Measurements from ENCODE around the gene SGSH.
"Not testable (repeated sequence)": the region's sequence is repeated elsewhere in the genome, so short reads cannot be mapped to it uniquely, and the experiment has no call there.

Gene SGSH

GRCh38 chr17:80204626-80205468 lies 15.3 kb downstream of the SGSH start:
- no peak overlapping the region for H3K4me3 ChIP-seq
- TF ChIP-seq CTCF (IDR thresholded peaks at IDR 0.05), result no peak
- H3K27ac ChIP-seq, result no peak overlapping the region
- intact Hi-C loops (cut with DNase I; ENCODE audit: low total_unique reads), result no loop called here
- peaks cover 0 to 57% (median 5%) of the 10 kb centered on the region in 3 donors for H3K36me3 ChIP-seq
- no peak for DNase-seq
- no peaks in the 10 kb centered on the region for H3K9me3 ChIP-seq
- peaks cover 0 to 20% of the 10 kb centered on the region in 2 donors for H3K27me3 ChIP-seq
- H3K4me1 ChIP-seq, result no peaks in the 10 kb centered on the region

- intact Hi-C loops (cut with DNase I; ENCODE audit: low total_unique reads), result no loop called here
- Histone ChIP-seq H3K4me3 (no peak overlapping the region), H3K9me3 (no peaks in the 10 kb centered on the region), H3K4me1 (no peaks in the 10 kb centered on the region), H3K27ac (no peak overlapping the region), H3K36me3 (peaks cover 0 to 44% (median 0%) of the 10 kb centered on the region in 3 donors), H3K27me3 (peaks cover 0 to 22% of the 10 kb centered on the region in 2 donors)
- DNase-seq, result no peak
- TF ChIP-seq CTCF (IDR thresholded peaks at IDR 0.05), result no peak
Measured at GRCh38 chr17:80203471-80203963, 16.6 kb downstream of the SGSH start.

- no peaks in the 10 kb centered on the region for H3K4me1 ChIP-seq
- intact Hi-C loops (cut with DNase I; ENCODE audit: low total_unique reads), result no loop called here
- DNase-seq, result no peak
- H3K27me3 ChIP-seq, result peaks cover 0 to 29% of the 10 kb centered on the region in 2 donors
- H3K9me3 ChIP-seq, result no peaks in the 10 kb centered on the region
- peaks cover 0 to 30% (median 0%) of the 10 kb centered on the region in 3 donors for H3K36me3 ChIP-seq
- no peak overlapping the region for H3K27ac ChIP-seq
- H3K4me3 ChIP-seq, result no peak overlapping the region
- TF ChIP-seq CTCF (IDR thresholded peaks at IDR 0.05), result no peak
Measured at GRCh38 chr17:80202197-80202596, 17.9 kb downstream of the SGSH start.

GRCh38 chr17:80201446-80201845 lies 18.7 kb downstream of the SGSH start:
- Histone ChIP-seq H3K9me3 (no peaks in the 10 kb centered on the region), H3K36me3 (peaks cover 0 to 26% (median 0%) of the 10 kb centered on the region in 3 donors), H3K27me3 (peaks cover 0 to 29% of the 10 kb centered on the region in 2 donors), H3K27ac (no peak overlapping the region), H3K4me1 (no peaks in the 10 kb centered on the region), H3K4me3 (no peak overlapping the region)
- DNase-seq, result no peak
- intact Hi-C loops (cut with DNase I; ENCODE audit: low total_unique reads), result no loop called here
- no peak for TF ChIP-seq CTCF (IDR thresholded peaks at IDR 0.05)

GRCh38 chr17:80199295-80199694 lies 20.8 kb downstream of the SGSH start:
- H3K4me3 ChIP-seq, H3K4me1 ChIP-seq, H3K9me3 ChIP-seq, H3K27ac ChIP-seq, DNase-seq: not testable (repeated sequence)
- H3K27me3 ChIP-seq, result peaks cover 0 to 46% of the 10 kb centered on the region in 2 donors
- intact Hi-C loops (cut with DNase I; ENCODE audit: low total_unique reads), result loop anchor here (10.0 kb wide), 1 partner anchor 166 kb away; no protein-coding TSS in a partner anchor
- peaks cover 0 to 10% (median 0%) of the 10 kb centered on the region in 3 donors for H3K36me3 ChIP-seq

GRCh38 chr17:80198144-80198661 lies 21.9 kb downstream of the SGSH start:
- no peaks in the 10 kb centered on the region for H3K4me1 ChIP-seq
- H3K4me3 ChIP-seq, result no peak overlapping the region
- H3K27ac ChIP-seq, result no peak overlapping the region
- H3K36me3 ChIP-seq, result peaks cover 0 to 1% (median 0%) of the 10 kb centered on the region in 3 donors
- H3K9me3 ChIP-seq, result no peaks in the 10 kb centered on the region
- TF ChIP-seq CTCF (IDR thresholded peaks at IDR 0.05), result no peak
- intact Hi-C loops (cut with DNase I; ENCODE audit: low total_unique reads), result loop anchor here (10.0 kb wide), 1 partner anchor 167 kb away; no protein-coding TSS in a partner anchor
- no peak for DNase-seq
- peaks cover 0 to 51% of the 10 kb centered on the region in 2 donors for H3K27me3 ChIP-seq

All from tibial artery (tissue), 4 donors.